SK-N-SH treated with all-trans-retinoic acid at 6 μM for 48 hours (cell line): ENCODE results near the gene BIN2.
A peak's percentile ranks its signal among the peaks of the same experiment; 100 is the strongest.

Source experiments
- ATAC-seq: fragments of 200-7000 bp; cut with Tn5 transposase; 3 replicates; pipeline ENCODE4 v1.9.1; 2020; ENCODE audit warnings: mild to moderate bottlenecking, moderate library complexity
- ARNTL ChIP-seq: fragments of 450-650 bp; formaldehyde crosslinking; IDR thresholded peaks from 2 replicates; pipeline ENCODE4 v1.5.0; 2020; ENCODE audit warnings: low read depth, mild to moderate bottlenecking, moderate library complexity, borderline replicate concordance
- BACH2 ChIP-seq: fragments of 250-450 bp; sonication (Bioruptor Pico); IDR thresholded peaks from 2 replicates; pipeline ENCODE4 v1.9.0; 2021; ENCODE audit warnings: mild to moderate bottlenecking, borderline replicate concordance
- CSDC2 ChIP-seq: fragments of 250-450 bp; sonication (Bioruptor Pico); IDR thresholded peaks from 2 replicates; pipeline ENCODE4 v1.5.0; 2020; ENCODE audit warnings: mild to moderate bottlenecking, moderate library complexity
- CSRNP3 ChIP-seq: fragments of 250-450 bp; sonication (Bioruptor Pico); IDR thresholded peaks from 2 replicates; pipeline ENCODE4 v1.5.1; 2021; ENCODE audit warnings: mild to moderate bottlenecking, moderate library complexity
- ESRRG ChIP-seq: fragments of 250-450 bp; sonication (Bioruptor Pico); IDR thresholded peaks from 2 replicates; pipeline ENCODE4 v1.6.1; 2021; ENCODE audit warnings: mild to moderate bottlenecking
- GLIS3 ChIP-seq: fragments of 250-450 bp; sonication (Bioruptor Pico); IDR thresholded peaks from 2 replicates; pipeline ENCODE4 v1.5.0; 2020; ENCODE audit warnings: mild to moderate bottlenecking, moderate library complexity
- OSR1 ChIP-seq: fragments of 250-450 bp; sonication (Bioruptor Pico); IDR thresholded peaks from 2 replicates; pipeline ENCODE4 v1.8.0; 2022; ENCODE audit warnings: moderate library complexity, mild to moderate bottlenecking, inconsistent platforms
- PPARA ChIP-seq: fragments of 250-450 bp; sonication (Bioruptor Pico); IDR thresholded peaks from 2 replicates; pipeline ENCODE4 v1.5.0; 2020; ENCODE audit warnings: mild to moderate bottlenecking, borderline replicate concordance
- RARB ChIP-seq: fragments of 250-450 bp; sonication (Bioruptor Pico); IDR thresholded peaks from 2 replicates; pipeline ENCODE4 v1.8.0; 2021; ENCODE audit warnings: mild to moderate bottlenecking, moderate library complexity
- SNAI2 ChIP-seq: fragments of 250-450 bp; sonication (Bioruptor Pico); IDR thresholded peaks from 2 replicates; pipeline ENCODE4 v1.5.0; 2020; ENCODE audit warnings: mild to moderate bottlenecking, moderate library complexity
- TCF4 ChIP-seq: fragments of 250-450 bp; sonication (Bioruptor Pico); IDR thresholded peaks from 2 replicates; pipeline ENCODE4 v1.8.0; 2021; ENCODE audit warnings: mild to moderate bottlenecking, moderate library complexity, borderline replicate concordance
- TOX ChIP-seq: fragments of 250-450 bp; sonication (Bioruptor Pico); IDR thresholded peaks from 2 replicates; pipeline ENCODE4 v1.8.0; 2021; ENCODE audit warnings: mild to moderate bottlenecking, moderate library complexity, borderline replicate concordance
- TSHZ2 ChIP-seq: fragments of 250-450 bp; sonication (Bioruptor Pico); IDR thresholded peaks from 2 replicates; pipeline ENCODE4 v1.5.0; 2020; ENCODE audit warnings: mild to moderate bottlenecking, moderate library complexity
- ZC3H10 ChIP-seq: fragments of 250-450 bp; sonication (Bioruptor Pico); IDR thresholded peaks from 2 replicates; pipeline ENCODE4 v1.5.1; 2021; ENCODE audit warnings: mild to moderate bottlenecking, moderate library complexity
- ZFP3 ChIP-seq: fragments of 250-450 bp; sonication (Bioruptor Pico); IDR thresholded peaks from 2 replicates; pipeline ENCODE4 v1.5.0; 2020; ENCODE audit warnings: mild to moderate bottlenecking, moderate library complexity
- ZFP30 ChIP-seq: fragments of 450-650 bp; formaldehyde crosslinking; IDR thresholded peaks from 2 replicates; pipeline ENCODE4 v1.5.0; 2022; ENCODE audit warnings: mild to moderate bottlenecking, moderate library complexity
- ZNF565 ChIP-seq: fragments of 450-650 bp; formaldehyde crosslinking; conservative IDR thresholded peaks from 2 replicates; pipeline ENCODE4 v1.5.0; 2020; ENCODE audit warnings: low read depth, mild to moderate bottlenecking, moderate library complexity
- ZNF8 ChIP-seq: fragments of 450-650 bp; formaldehyde crosslinking; IDR thresholded peaks from 2 replicates; pipeline ENCODE4 v1.5.0; 2020; ENCODE audit warnings: mild to moderate bottlenecking, moderate library complexity
- TF ChIP-seq, protein P1 (sequence below): fragments of 250-450 bp; sonication (Bioruptor Pico); IDR thresholded peaks from 2 replicates; pipeline ENCODE4 v1.5.1; 2020; ENCODE audit warnings: low read depth, mild to moderate bottlenecking, moderate library complexity
- TF ChIP-seq, protein P2 (sequence below): fragments of 250-450 bp; sonication (Bioruptor Pico); IDR thresholded peaks from 2 replicates; pipeline ENCODE4 v1.8.0; 2020; ENCODE audit warnings: mild to moderate bottlenecking, moderate library complexity, borderline replicate concordance
- TF ChIP-seq, protein P3 (sequence below): fragments of 250-450 bp; sonication (Bioruptor Pico); IDR thresholded peaks from 2 replicates; pipeline ENCODE4 v1.8.0; 2021; ENCODE audit warnings: low read depth, mild to moderate bottlenecking, moderate library complexity, borderline replicate concordance

Gene BIN2

DNA sequence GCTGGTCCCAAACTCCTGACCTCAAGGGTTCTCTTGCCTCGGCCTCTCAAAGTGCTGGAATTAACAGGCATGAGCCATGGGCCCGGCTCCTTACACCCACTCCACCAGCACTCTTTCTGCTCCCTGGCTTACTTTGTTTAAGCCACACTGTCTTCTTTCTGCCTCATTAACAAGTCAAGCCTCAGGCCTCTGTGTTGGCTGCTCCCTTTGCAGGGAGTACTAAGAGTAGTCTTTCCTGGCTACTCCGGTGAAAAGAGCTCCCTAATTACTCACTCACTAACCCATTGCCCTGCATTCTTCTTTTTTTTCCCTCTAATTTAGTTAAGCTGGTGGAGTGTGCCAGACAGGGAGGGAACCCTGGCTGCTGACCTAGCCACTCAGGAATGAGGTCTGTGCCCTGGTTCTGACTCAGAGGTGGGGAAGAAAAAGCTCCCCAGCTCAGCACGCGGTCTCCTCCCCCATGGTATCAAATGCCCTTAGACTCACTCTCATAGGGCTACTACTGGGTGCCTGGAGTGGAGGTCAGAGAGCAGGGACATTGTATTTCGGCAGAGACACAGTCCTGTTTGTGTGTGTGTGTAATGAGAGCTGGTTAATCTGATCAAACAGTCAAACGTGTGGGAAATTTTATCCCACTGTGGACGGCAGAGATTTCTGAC is 47.5 kb upstream of the BIN2 start (continued):
- TF ChIP-seq CSRNP3 (CRISPR knock-in tag), result no peak
- peak; percentile 43; the same call in 1 of the 2 replicates for TF ChIP-seq ZFP3 (CRISPR knock-in tag)
- peak; percentile 55 for TF ChIP-seq SNAI2 (CRISPR knock-in tag)
- TF ChIP-seq TCF4 (CRISPR knock-in tag), result no peak
- TF ChIP-seq ZC3H10 (CRISPR knock-in tag), result 0 out of 2 replicates have a peak, but pooled peaks have one; percentile 59
- TF ChIP-seq, protein P1, sequence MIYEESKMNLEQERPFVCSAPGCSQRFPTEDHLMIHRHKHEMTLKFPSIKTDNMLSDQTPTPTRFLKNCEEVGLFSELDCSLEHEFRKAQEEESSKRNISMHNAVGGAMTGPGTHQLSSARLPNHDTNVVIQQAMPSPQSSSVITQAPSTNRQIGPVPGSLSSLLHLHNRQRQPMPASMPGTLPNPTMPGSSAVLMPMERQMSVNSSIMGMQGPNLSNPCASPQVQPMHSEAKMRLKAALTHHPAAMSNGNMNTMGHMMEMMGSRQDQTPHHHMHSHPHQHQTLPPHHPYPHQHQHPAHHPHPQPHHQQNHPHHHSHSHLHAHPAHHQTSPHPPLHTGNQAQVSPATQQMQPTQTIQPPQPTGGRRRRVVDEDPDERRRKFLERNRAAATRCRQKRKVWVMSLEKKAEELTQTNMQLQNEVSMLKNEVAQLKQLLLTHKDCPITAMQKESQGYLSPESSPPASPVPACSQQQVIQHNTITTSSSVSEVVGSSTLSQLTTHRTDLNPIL (CRISPR knock-in tag), result peak; percentile 81
- no peak for TF ChIP-seq BACH2 (CRISPR knock-in tag)

- no peak for ATAC-seq
- TF ChIP-seq SNAI2 (CRISPR knock-in tag), result peak; percentile 45; the same call in 1 of the 2 replicates
- TF ChIP-seq, protein P1 (CRISPR knock-in tag), result no peak
- no peak for TF ChIP-seq TSHZ2 (CRISPR knock-in tag)
- TF ChIP-seq TCF4 (CRISPR knock-in tag), result no peak
Observed at GRCh38 chr12:51370667-51371066, 46.7 kb upstream of the BIN2 start.

DNA sequence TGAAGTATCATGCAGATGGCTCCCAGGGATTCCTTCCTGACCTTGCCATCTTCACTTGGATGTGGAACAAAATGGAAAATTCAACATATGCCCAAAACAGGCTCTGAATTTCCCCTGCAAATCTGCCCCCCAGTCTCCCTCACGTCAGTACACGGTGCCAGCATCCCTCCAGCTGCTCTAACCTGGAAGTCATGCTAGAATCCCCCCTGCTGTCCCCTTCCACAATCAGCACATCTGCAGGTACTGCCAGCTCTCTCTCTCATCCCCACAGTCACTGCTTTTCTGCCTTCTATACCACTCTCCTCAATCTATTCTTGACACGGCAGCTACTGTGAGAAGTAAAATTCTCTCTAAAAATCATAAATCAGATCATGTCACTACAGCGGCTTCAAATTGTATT is 45.6 kb upstream of the BIN2 start:
- no peak for ATAC-seq
- TF ChIP-seq ZFP30 (CRISPR knock-in tag) (no peak), OSR1 (CRISPR knock-in tag) (no peak), ZC3H10 (CRISPR knock-in tag) (no peak), PPARA (CRISPR knock-in tag) (no peak), TSHZ2 (CRISPR knock-in tag) (no peak), SNAI2 (CRISPR knock-in tag) (no peak), ARNTL (CRISPR knock-in tag) (no peak), GLIS3 (CRISPR knock-in tag) (no peak), ZFP3 (CRISPR knock-in tag) (no peak), TOX (CRISPR knock-in tag) (no peak), BACH2 (CRISPR knock-in tag) (no peak), CSDC2 (CRISPR knock-in tag) (no peak), RARB (CRISPR knock-in tag) (no peak), ZNF8 (CRISPR knock-in tag) (no peak), TCF4 (CRISPR knock-in tag) (no peak), ZNF565 (CRISPR knock-in tag) (no peak), ESRRG (CRISPR knock-in tag) (no peak)
- TF ChIP-seq, protein P2, sequence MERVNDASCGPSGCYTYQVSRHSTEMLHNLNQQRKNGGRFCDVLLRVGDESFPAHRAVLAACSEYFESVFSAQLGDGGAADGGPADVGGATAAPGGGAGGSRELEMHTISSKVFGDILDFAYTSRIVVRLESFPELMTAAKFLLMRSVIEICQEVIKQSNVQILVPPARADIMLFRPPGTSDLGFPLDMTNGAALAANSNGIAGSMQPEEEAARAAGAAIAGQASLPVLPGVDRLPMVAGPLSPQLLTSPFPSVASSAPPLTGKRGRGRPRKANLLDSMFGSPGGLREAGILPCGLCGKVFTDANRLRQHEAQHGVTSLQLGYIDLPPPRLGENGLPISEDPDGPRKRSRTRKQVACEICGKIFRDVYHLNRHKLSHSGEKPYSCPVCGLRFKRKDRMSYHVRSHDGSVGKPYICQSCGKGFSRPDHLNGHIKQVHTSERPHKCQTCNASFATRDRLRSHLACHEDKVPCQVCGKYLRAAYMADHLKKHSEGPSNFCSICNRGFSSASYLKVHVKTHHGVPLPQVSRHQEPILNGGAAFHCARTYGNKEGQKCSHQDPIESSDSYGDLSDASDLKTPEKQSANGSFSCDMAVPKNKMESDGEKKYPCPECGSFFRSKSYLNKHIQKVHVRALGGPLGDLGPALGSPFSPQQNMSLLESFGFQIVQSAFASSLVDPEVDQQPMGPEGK, result no peak
- TF ChIP-seq, protein P3, sequence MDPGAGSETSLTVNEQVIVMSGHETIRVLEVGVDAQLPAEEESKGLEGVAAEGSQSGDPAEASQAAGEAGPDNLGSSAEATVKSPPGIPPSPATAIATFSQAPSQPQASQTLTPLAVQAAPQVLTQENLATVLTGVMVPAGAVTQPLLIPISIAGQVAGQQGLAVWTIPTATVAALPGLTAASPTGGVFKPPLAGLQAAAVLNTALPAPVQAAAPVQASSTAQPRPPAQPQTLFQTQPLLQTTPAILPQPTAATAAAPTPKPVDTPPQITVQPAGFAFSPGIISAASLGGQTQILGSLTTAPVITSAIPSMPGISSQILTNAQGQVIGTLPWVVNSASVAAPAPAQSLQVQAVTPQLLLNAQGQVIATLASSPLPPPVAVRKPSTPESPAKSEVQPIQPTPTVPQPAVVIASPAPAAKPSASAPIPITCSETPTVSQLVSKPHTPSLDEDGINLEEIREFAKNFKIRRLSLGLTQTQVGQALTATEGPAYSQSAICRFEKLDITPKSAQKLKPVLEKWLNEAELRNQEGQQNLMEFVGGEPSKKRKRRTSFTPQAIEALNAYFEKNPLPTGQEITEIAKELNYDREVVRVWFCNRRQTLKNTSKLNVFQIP (CRISPR knock-in tag), result no peak
